SH-SY5Y (cell line): ENCODE data around the gene TPT1.

Experiments
- GATA2 ChIP-seq: IDR thresholded peaks from 2 replicates; pipeline ENCODE4 v1.6.1; 2011; ENCODE audit warnings: mild to moderate bottlenecking, low read depth, low read length
- GATA3 ChIP-seq: IDR thresholded peaks from 2 replicates; pipeline ENCODE4 v1.6.1; 2011; ENCODE audit warnings: low read depth, mild to moderate bottlenecking, low read length, moderate library complexity

DNA sequence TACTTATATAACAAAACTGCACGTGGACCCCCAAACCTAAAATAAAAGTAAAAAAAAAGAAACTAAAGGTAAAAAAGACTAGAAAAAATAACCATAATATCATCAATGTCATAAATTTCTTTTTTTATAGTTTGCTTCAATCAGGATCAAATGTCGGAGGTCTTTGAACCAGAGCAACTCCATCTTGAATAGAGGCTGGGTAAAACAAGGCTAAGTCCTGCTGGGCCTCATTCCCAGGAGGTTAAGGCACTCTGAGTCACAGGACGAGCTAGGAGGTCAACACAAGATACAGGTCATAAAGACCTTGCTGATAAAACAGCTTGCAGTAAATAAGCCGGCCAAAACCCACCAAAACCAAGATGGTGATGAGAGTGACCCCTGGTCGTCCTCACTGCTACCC lies 24.0 kb downstream of the TPT1 start:
- TF ChIP-seq GATA2 (no peak), GATA3 (no peak)
